Lower lobe of right lung (tissue), 2 donors: ENCODE results near the gene CADPS2. TPM values are rescaled to one million over a fixed set of nuclear protein-coding genes. Genes with fewer than 3 reads are reported as not detected.

Experiments
- ATAC-seq, 2 donors: fragments of 200-7000 bp; cut with Tn5 transposase; one replicate each; pipeline ENCODE4 v1.9.1; 2020 to 2022; ENCODE audit warnings: mild to moderate bottlenecking in 2 of 2, moderate library complexity in 2 of 2
- DNase-seq: peaks from one replicate; pipeline ENCODE4 v3.0.0-alpha.2; 2020
- H3K27ac ChIP-seq: fragments of 200-600 bp; one replicate; pipeline ENCODE4 v1.8.0; 2022
- H3K27me3 ChIP-seq: fragments of 200-600 bp; one replicate; pipeline ENCODE4 v1.8.0; 2022; ENCODE audit warnings: low read depth
- H3K36me3 ChIP-seq: fragments of 200-600 bp; one replicate; pipeline ENCODE4 v1.8.0; 2022; ENCODE audit warnings: mild to moderate bottlenecking
- H3K4me1 ChIP-seq: fragments of 200-600 bp; one replicate; pipeline ENCODE4 v1.8.0; 2022
- H3K4me3 ChIP-seq: fragments of 200-600 bp; one replicate; pipeline ENCODE4 v1.8.0; 2022; ENCODE audit warnings: mild to moderate bottlenecking
- H3K9me3 ChIP-seq: fragments of 200-600 bp; one replicate; pipeline ENCODE4 v1.8.0; 2022
- CTCF ChIP-seq: fragments of 200-600 bp; IDR thresholded peaks from one replicate; pipeline ENCODE4 v1.8.0; 2022; ENCODE audit warnings: antibody characterized with exemption, mild to moderate bottlenecking
- intact Hi-C: fragments of 100-400 bp; cut with DNase I; formaldehyde crosslinking; loops from one replicate; pipeline ENCODE4 v1.11.0; 2022
- total RNA-seq: library from RNA; stranded (reverse); fragmentation: NEBNext Ultra II Directional; extraction: Animal tissue kit (Norgen Biotek cat#: 25700); gene quantifications from one replicate; pipeline ENCODE4 v1.2.1, GENCODE V29; 2021
- donor health status: DM: no; HTN: yes; CAD: no; lungs with severe emphysema.

The CADPS2 gene
- total RNA-seq, 1 donor from 2014 or later: 41.1 TPM

GRCh38 chr7:122850528-122850927 lies 35.7 kb downstream of the CADPS2 start:
- Histone ChIP-seq H3K27ac (no peak overlapping the region), H3K36me3 (no peaks in the 10 kb centered on the region), H3K4me1 (peaks cover 14% of the 10 kb centered on the region), H3K9me3 (no peaks in the 10 kb centered on the region), H3K4me3 (no peak overlapping the region), H3K27me3 (no peaks in the 10 kb centered on the region)
- no peak for TF ChIP-seq CTCF
- DNase-seq: no peak
- intact Hi-C loops: no loop called here
- ATAC-seq: no peak

- no peak for TF ChIP-seq CTCF
- intact Hi-C loops: no loop called here
- no peak for DNase-seq
- Histone ChIP-seq H3K4me3 (no peak overlapping the region), H3K4me1 (peaks cover 14% of the 10 kb centered on the region), H3K36me3 (no peaks in the 10 kb centered on the region), H3K27ac (no peak overlapping the region), H3K9me3 (no peaks in the 10 kb centered on the region), H3K27me3 (no peaks in the 10 kb centered on the region)
- ATAC-seq: no peak
These were observed 36.3 kb downstream of the CADPS2 start for GRCh38 chr7:122849957-122850328.

GRCh38 chr7:122849322-122849956 lies 36.8 kb downstream of the CADPS2 start:
- H3K36me3 ChIP-seq: no peaks in the 10 kb centered on the region
- H3K4me1 ChIP-seq: peaks cover 14% of the 10 kb centered on the region
- no peak for DNase-seq
- intact Hi-C loops: no loop called here
- ATAC-seq: no peak
- no peaks in the 10 kb centered on the region for H3K9me3 ChIP-seq
- TF ChIP-seq CTCF: no peak
- no peak overlapping the region for H3K27ac ChIP-seq
- H3K4me3 ChIP-seq: no peak overlapping the region
- no peaks in the 10 kb centered on the region for H3K27me3 ChIP-seq

- H3K36me3 ChIP-seq: no peaks in the 10 kb centered on the region
- no peak for TF ChIP-seq CTCF
- DNase-seq (no peak), ATAC-seq (no peak)
- H3K4me1 ChIP-seq: peaks cover 20% of the 10 kb centered on the region
- peak overlapping the region; percentile 14 for H3K27ac ChIP-seq
- no peaks in the 10 kb centered on the region for H3K9me3 ChIP-seq
- H3K4me3 ChIP-seq: no peak overlapping the region
- intact Hi-C loops: no loop called here
- H3K27me3 ChIP-seq: no peaks in the 10 kb centered on the region
These were observed 38.3 kb downstream of the CADPS2 start for GRCh38 chr7:122847871-122848473.

- no peak for DNase-seq
- Histone ChIP-seq H3K4me3 (no peak overlapping the region), H3K27ac (no peak overlapping the region), H3K4me1 (peaks cover 22% of the 10 kb centered on the region), H3K27me3 (no peaks in the 10 kb centered on the region), H3K36me3 (no peaks in the 10 kb centered on the region), H3K9me3 (no peaks in the 10 kb centered on the region)
- ATAC-seq: no peak
- intact Hi-C loops: no loop called here
- TF ChIP-seq CTCF: no peak
These were observed 39.7 kb downstream of the CADPS2 start for GRCh38 chr7:122846591-122846990.
